GM19463 (cell line): ENCODE results near the gene LRP2.

Source experiments
- ATAC-seq: cut with Tn5 transposase; IDR thresholded peaks from one replicate; pipeline ENCODE4 v1.9.1; 2021; ENCODE audit warnings: mild to moderate bottlenecking, moderate library complexity; ENCODE audit not compliant: unreplicated experiment

The LRP2 gene

DNA sequence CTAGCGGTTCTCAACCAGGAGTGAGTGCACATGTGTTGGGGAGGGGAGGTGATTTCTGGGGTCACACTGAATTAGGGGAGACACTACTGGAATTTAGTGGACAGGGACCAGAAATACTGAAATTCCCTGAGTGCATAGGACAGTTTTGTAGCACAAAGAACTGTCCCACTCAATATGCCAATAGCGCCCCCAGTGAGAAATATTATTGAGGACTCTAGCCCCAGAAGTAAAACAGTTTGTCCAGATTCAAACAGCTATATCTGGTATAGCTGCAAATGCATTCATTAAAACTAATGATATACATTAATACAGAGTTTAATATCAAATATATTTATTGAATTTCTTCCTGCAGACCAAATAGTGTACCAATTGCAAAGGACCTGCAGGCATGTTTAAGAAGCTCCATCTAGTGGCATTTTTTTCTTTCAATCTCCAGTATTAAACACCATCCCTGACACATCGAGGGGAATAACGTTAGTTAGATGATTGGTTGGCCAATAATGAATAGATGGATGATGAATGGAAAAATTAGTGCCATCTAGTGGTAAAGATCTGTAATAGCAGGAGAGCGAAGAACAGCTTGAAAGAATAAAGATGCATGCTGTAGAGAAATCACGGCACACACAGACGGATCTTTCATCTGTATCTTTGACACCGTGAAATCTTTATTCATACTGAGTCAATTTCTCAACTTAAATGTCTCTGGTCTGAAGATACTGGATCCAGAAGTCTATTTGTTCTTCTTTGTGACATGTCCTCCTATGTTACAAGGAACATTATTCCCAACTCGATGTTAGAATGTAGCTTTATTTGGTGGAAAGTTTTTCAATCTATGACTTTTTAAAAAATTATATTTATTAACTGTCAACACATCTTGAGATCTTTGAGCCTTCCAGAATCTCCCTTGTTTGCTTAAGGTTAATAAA is 230.5 kb downstream of the LRP2 start:
- ATAC-seq: peak; percentile 77

DNA sequence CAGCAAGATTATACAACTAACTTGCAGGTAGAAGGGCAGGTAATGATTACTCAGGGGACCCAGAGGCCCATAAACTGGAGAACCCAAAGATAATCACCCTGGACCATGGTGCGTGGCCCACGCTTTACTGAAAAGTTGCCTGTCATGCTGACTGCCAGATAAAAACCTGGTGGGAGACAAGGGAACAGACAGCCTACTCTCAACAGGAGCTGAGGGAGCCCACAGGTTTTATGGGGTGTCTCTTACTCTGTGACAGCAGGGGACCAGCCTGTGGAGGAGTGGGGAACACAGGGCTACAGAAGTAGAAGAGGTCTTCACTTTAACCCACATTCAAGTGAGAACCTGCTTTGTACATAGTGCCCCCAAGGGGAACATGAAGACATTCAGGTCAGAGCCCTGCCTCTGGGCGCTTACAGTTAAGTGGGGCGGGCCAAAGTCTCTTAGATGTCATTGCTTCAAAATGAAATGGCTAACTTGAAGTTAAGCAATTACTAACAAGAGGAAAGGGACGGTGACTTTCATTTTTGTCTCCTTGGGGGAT is 232.6 kb downstream of the LRP2 start:
- no peak for ATAC-seq

DNA sequence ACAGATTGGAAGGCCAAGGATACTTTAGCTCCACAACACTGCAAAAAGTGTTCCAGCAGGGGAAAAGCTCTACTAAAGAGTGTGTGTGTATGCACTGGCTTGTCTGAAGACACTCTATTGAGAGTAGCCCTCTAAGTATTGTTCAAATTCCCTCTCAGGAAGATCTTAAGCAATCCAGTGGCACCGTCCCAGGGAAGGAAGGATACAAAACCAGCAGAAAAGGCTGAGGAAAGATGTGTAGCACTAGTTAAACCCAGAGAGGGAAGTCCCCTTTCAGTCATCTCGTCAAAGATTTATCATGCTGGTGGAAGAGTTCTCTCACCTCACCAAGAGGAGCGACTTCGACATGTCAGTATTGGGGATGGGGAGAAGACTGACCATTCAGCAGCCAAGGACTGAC is 242.5 kb downstream of the LRP2 start:
- ATAC-seq: no peak

DNA sequence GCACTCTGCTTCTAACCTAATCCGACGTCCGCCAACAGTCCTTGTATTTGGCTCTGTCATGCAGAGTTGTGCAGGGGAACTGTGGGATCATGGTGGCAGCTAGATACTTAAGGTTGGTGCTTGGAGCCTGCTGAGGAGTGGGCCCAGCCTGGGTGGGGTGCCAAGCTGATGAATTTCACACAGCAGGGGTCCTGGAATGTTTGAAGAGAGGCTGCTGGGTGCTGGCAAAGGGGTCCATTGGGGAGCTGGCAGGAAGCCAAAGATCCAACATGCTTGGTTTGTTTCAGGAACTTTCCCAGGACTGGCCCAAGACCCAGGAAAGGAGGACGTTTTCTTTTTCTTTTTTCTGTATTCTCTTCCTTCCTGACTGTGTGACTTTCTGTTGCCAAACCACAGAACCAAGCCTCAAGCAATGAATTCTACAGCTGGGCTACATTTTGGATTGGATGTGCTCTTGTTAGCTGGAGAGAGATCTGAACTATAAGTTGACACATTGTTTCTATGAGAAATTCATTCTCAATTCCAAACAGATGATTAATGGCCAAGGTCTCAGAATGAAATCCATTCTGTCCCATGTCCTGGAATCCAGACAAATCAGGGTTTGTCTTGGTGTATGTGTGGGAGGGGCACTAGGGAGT is 243.1 kb downstream of the LRP2 start:
- ATAC-seq: no peak

DNA sequence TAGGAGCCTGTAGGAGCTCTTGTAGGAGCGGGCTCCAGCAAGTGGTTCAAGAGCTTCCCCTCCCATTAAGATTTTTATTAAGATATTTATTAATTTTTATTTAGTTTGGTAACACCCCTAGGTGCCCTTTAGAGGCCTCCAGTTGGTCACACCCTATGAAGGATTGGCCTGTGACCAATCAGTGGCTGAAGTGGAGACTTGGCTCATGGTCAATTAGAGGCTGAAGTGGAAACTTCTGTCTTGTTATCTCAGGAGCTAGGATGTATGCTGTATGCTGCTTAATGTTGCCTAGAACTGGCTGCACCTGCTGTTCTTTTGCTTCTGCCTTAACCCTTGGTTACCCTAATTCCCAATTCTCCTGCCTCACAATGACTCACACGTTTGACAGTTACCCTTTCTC is 244.3 kb downstream of the LRP2 start:
- ATAC-seq: no peak

DNA sequence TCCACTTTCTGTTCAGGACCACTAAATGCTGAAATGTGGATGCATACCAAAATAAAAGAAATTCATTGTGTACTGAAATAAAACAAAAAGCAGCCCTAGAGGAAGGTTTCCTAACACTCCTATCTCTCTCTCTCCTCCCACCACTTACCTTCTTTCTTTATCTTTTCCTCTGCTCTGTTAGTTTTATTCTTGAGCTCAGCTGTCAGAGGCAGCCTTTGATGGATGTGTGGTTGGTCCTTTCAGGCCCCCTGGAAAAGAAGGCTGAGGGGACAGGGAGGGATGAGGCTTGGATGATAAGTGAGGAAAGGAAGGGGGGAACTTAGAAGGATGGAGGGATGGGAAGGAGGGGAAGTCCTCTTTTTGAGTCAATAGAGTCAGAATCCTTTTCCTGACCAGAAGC is 245.3 kb downstream of the LRP2 start:
- ATAC-seq: no peak

DNA sequence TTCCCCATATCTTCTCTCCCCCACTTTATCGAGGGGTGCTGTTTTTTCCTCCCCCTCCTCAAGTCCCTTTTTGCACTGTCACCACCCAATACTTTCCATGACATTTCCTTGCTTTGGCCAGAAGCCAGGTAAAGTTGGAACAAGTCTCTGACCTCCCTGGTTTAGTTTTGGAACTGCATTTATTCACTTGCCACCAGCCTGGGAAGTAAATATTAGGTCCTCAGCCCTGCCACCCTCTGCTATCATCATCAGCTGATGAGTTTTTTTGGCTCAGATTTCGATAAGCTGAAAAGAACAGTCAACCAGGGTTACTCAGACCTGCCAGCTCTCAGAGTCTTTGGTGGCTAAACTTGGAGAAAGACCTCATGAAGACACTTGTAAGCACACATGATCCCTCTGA is 246.0 kb downstream of the LRP2 start:
- no peak for ATAC-seq

DNA sequence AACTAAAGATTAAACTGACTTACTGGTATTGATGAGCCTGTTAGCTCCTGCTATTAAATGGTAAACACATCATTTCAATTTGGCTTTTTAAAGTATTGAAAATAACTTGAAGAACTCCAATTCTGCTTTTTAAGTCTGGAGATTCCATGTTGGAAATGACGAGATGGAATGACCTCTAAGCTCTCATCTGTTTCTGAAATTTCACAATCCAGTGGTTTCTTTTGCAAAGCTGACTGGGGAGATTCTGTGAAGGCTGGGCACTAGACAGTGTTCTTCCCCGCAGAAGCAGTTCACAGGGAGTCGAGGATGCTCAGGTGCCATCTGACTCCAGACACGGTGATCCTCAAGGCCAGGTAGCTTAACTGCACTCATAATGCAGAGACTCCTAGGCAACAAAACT is 248.3 kb downstream of the LRP2 start:
- ATAC-seq: no peak

DNA sequence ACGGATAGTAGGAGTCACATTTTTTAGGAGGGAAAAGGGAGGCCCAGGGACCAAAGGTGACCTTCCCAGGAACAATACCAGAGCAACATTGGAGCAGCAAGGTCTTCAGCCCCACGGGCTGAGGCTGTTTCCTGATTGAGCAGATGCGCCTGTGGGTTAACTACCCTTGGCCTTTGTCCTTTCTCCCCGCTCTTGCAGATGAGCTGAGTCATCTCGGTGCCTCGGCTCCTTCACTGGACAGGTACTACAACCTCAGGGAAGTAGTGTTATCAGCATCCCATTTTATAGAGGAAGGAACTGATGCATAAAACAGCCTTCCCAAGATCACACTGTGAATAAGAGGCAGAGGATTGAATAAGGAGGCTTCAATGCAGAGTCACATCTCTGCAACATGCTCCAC is 249.5 kb downstream of the LRP2 start:
- ATAC-seq: no peak

DNA sequence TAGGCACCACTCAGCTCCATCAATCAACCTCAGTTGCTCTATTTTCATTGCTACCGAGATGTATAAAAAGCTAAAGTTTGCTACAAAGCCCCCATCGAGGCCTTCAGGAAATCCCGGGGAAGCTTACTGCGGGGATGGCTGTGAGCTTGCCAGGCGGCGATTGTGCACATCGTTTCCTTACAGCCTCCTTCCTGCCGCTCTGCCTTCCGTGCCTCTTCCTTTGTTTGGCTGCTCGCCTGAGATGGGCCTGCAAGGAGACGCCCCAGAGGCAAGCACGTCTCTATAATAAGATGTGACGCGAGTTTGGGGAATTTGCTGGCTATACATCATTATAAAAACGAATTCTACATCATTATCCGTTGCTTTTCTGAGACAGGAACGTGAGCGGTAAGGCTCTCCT is 251.4 kb downstream of the LRP2 start:
- no peak for ATAC-seq

DNA sequence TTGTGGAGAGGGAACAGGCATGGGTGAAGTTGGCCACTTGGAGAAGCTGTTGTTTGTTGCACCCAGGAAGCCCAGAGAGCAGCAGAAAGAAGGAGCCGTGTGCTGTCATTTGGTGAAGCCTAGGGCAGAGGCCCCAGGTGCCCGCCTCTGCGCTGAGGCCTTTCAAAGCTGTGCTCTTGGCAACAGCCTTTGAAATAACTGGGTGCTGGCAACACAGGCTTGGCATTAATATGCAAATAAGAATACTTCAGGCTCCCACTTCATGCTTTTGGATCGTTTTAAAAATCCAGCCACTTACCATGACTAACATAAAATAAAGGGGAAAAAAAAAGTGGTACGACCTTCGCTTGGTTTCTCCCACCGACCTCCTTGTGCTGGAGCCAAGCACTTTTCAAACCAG is 251.9 kb downstream of the LRP2 start:
- ATAC-seq: no peak

DNA sequence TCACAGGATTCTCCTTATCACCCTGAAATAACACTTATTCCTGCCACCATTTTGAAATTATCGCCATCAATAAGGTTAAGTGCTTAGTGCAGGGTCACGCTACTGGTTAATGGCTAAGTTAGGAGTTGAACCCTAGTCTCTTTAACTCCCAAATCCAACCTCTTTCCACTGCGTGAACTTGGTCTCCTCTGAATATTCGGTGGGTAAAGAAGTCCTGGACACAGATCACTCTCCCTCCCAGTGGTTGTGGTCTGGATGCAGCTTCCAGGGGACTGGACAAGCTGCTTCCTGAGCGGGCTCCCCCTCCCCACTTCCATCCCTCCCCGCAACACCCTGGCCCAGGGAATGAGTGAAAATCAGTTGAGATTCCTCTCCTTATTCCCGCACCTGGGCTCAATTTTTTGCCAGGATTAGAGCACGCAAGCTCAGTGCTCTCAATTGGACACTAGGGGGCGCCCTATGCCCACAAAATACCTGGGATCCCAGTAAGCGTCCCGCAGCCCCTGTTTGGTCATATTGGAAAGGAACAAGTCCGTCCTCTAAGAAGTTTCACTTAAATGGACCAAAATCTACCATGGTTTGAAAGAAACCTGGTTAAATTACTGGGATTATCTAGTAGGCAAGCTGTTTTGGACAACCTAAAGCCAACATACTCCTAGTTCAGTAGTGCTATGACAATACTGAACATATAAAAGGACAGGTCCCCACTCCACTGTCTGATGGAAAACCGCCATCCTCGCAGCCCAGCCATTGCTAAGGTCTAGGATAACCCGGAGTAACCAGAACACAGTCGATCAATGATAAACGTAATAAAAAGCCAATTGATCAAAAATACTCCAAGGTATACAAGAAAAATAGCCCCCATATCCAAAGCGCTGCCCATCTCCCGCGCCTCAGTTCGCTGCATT is 252.6 kb downstream of the LRP2 start:
- ATAC-seq: peak; percentile 67

DNA sequence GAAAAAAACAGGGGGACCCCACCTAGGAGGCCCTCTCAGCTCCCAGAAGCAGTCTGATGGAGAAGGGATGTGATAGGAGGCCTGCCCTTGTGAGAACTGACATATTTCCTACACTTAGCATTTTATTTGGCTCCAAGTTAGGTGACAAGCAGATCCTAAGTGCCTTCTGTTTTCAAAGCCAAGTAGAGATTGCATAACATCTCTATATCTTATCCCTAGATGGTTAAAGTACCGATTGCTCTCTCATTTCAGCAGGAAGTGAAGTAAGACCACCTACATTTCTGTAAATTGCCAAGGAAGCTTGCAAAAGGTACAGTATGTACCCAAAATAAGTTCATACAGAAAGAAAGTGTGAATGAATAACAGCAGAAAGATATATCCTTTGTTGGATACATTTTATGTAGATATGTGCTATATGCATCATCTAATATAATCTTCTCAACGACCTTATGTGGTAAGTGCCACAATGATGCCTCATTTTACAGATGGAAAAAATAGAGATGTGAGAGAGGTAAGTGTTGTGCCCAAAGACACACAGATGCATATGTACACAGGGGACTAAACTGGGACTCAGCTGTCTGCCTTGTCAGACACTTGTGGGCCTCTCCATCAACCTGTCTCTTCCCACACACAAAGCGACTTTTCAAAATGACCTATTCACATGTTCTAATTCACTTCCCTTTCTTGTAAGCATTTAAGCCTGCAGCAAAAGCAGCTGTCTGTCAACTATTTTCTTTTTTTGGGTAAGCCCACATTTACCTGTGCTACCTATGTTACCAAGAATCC is 254.0 kb downstream of the LRP2 start:
- no peak for ATAC-seq

DNA sequence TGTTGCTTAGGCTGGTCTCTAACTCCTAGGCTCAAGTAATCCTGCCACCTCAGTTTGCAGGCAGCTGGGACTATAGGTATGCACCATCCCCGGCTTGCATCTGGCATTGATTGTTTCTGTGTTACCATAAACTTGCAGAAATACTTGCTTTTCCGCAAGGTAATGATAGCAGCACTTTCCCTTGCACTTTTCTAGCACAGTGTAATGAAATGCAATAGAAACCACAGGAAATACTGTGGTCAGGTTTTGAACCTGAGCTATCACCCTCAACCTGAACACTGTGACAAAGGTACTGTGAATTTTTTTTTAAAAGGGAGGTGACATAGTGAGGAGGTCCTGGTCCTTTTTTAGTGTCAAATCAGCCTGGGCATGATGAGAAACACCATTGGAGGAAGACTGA is 254.7 kb downstream of the LRP2 start:
- ATAC-seq: peak; percentile 62

DNA sequence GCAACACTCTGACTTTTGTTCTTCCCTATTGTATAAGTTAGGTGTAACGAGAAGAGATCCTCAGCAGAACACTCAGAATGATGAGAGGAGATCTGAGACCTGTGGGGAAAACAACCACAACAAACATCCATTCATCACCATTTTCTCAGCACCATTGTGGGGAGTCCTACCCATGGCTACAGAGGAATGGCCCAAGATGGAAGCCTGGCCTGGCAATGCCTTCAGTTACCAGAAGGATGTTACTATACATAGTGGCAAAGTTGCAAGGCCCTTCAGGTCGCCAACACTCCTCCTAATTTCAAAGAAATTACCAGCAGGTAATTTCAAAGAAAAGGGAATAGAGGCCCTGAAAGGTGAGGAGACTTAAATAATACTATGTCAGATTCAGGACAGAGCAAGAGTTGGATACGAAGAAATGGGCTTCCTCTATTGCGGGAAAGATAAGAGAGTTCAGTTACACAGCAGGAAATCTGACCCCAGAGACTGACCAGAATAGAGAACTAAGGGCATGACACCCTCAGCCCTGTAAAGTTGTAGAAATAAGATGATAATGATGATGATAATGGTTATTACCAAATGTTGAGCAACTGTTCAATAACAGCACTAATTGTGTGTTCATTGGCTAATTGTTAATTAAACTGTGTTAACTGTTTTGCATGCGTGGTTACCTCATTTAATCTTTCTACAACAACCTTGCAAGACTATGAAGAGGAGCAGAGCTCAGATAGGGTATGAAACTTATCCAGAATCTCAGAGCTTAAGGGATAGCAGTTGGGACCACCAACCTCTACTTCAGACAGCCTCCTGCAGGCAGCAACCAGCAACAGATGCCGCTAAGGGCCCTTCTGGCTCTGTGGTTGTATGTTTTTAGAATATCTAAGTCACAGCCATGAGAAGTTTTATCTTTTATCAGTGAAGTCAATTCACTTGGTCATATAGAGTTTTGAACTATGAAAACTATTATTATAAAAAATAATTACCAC is 255.5 kb downstream of the LRP2 start:
- no peak for ATAC-seq

DNA sequence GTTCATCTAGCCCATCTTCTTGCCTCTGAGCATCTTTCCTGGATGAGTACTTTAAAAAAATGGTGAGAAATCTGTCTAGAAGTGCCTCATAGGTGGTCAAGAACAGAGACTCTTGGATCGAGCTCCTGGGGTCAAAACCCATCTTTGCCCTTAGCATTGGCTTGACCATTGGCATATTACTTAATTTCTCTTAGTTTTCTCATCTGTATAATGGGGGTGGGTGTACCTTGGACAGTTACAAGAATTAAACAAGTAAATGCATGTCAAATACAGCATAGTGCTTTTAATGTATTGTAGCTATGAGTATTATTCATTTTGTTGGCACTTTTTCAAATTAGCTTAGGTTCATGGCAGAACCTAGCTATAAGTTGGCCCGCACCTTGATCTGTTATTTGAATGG is 256.2 kb downstream of the LRP2 start:
- no peak for ATAC-seq

DNA sequence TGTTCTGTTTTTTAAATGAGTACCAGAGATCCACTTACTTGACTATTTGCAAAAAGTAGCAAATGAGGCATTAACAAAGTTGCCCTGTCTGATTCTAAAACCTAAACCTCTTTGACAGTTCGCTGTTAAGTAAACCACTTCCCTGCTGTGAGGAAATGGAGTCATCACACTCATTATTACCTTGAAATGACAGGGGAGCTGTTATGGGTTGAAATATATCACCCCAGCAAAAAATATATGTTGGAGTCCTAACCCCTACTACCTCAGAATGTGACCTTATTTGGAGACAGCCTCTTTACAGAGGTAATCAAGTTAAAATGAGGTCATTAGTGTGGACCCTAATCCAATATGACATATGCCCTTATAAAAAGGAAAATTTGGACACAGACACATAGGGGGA is 256.9 kb downstream of the LRP2 start:
- ATAC-seq: no peak

DNA sequence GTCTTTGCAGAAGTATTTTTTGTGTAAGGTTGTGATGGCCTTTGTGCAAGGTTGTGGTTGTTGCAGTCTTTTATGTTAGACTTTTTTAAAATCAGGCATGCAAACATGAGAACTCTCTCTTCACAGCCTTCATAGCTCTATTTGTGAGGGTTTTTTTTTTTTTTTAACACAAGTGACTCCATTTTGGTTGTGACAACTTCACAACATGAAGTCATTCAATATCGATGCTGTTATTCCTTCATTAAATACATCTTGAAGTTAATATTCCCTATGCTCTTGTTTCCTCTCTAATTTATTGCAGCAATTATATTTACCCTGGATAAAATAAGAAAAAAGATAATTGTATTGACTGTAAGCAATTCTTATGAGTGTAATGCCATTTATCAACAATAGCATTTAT is 257.5 kb downstream of the LRP2 start:
- no peak for ATAC-seq

DNA sequence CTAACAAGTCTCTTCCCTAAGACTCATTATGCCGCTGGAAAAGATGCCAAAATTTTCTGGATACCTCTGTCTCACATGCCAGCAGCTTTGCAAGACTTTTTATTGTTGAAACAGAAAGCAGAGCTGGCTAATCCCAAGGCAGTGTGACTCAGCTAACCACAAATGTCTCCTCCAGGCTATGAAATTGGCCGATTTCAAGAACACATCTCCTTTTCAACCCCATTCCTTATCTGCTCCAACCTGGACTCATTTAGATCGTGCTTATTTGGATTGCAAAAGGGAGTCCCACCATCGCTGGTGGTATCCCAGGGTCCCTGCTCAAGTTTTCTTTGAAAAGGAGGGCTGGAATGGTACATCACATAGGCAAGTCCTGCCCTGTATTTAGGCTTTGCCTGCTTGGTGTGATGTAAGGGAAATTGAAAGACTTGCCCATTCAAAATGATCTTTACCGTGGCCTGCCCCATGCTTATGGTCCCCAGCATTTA is 266.7 kb downstream of the LRP2 start:
- ATAC-seq: peak; percentile 63
